IPS-15b (cell line): ENCODE results near the gene TIAM2.
"Not testable (repeated sequence)": the region's sequence is repeated elsewhere in the genome, so short reads cannot be mapped to it uniquely, and the experiment has no call there.

Source experiments
- H3K27me3 ChIP-seq: one replicate; pipeline ENCODE4 v1.6.1; 2013; ENCODE audit warnings: low read length; ENCODE audit not compliant: control insufficient read depth, insufficient read depth
- H3K36me3 ChIP-seq: one replicate; pipeline ENCODE4 v1.6.1; 2013; ENCODE audit warnings: low read length; ENCODE audit not compliant: control insufficient read depth, insufficient read depth
- H3K4me1 ChIP-seq: one replicate; pipeline ENCODE4 v1.6.1; 2013; ENCODE audit warnings: mild to moderate bottlenecking, low read length; ENCODE audit not compliant: control insufficient read depth, insufficient read depth
- H3K4me3 ChIP-seq: one replicate; pipeline ENCODE4 v1.5.1; 2013; ENCODE audit warnings: low read depth, low read length
- H3K9ac ChIP-seq: one replicate; pipeline ENCODE4 v1.6.1; 2013; ENCODE audit warnings: low read depth, mild to moderate bottlenecking, low read length
- H3K9me3 ChIP-seq: one replicate; pipeline ENCODE4 v1.6.1; 2013; ENCODE audit warnings: mild to moderate bottlenecking, low read length; ENCODE audit not compliant: control insufficient read depth, insufficient read depth

The TIAM2 gene

GRCh38 chr6:154966065-154966770 is 28.9 kb upstream of the TIAM2 start:
- not testable (repeated sequence) for H3K27me3 ChIP-seq, H3K36me3 ChIP-seq, H3K4me1 ChIP-seq, H3K4me3 ChIP-seq, H3K9ac ChIP-seq, H3K9me3 ChIP-seq

- H3K9ac ChIP-seq, result no peak overlapping the region
- H3K27me3 ChIP-seq, result no peaks in the 10 kb centered on the region
- H3K4me3 ChIP-seq, result no peak overlapping the region
- H3K9me3 ChIP-seq, result peaks cover 5% of the 10 kb centered on the region
- H3K36me3 ChIP-seq, result no peaks in the 10 kb centered on the region
- no peaks in the 10 kb centered on the region for H3K4me1 ChIP-seq
Measured at GRCh38 chr6:154969796-154970195, 25.3 kb upstream of the TIAM2 start.

GRCh38 chr6:154974485-154975149 is 20.5 kb upstream of the TIAM2 start:
- Histone ChIP-seq H3K9ac (no peak overlapping the region), H3K9me3 (no peaks in the 10 kb centered on the region), H3K4me3 (no peak overlapping the region), H3K4me1 (no peaks in the 10 kb centered on the region), H3K36me3 (no peaks in the 10 kb centered on the region), H3K27me3 (no peaks in the 10 kb centered on the region)

- H3K36me3 ChIP-seq, result no peaks in the 10 kb centered on the region
- no peaks in the 10 kb centered on the region for H3K27me3 ChIP-seq
- H3K9ac ChIP-seq, result no peak overlapping the region
- H3K9me3 ChIP-seq, result no peaks in the 10 kb centered on the region
- no peak overlapping the region for H3K4me3 ChIP-seq
- no peaks in the 10 kb centered on the region for H3K4me1 ChIP-seq
Measured at GRCh38 chr6:154977588-154977987, 17.5 kb upstream of the TIAM2 start.

- no peak overlapping the region for H3K9ac ChIP-seq
- H3K9me3 ChIP-seq, result no peaks in the 10 kb centered on the region
- no peaks in the 10 kb centered on the region for H3K36me3 ChIP-seq
- no peak overlapping the region for H3K4me3 ChIP-seq
- H3K27me3 ChIP-seq, result no peaks in the 10 kb centered on the region
- no peaks in the 10 kb centered on the region for H3K4me1 ChIP-seq
Measured at GRCh38 chr6:154980273-154981078, 14.6 kb upstream of the TIAM2 start.

GRCh38 chr6:154981079-154981870 is 13.8 kb upstream of the TIAM2 start:
- Histone ChIP-seq H3K4me3 (no peak overlapping the region), H3K36me3 (no peaks in the 10 kb centered on the region), H3K9me3 (no peaks in the 10 kb centered on the region), H3K4me1 (no peaks in the 10 kb centered on the region), H3K27me3 (no peaks in the 10 kb centered on the region), H3K9ac (no peak overlapping the region)

- Histone ChIP-seq H3K9ac (no peak overlapping the region), H3K4me3 (no peak overlapping the region)
Measured at GRCh38 chr6:154984146-154984545, 11.0 kb upstream of the TIAM2 start.

GRCh38 chr6:154986787-154987235 is 8.3 kb upstream of the TIAM2 start:
- Histone ChIP-seq H3K9ac (no peak overlapping the region), H3K4me1 (no peaks in the 10 kb centered on the region), H3K9me3 (no peaks in the 10 kb centered on the region), H3K27me3 (no peaks in the 10 kb centered on the region), H3K36me3 (no peaks in the 10 kb centered on the region), H3K4me3 (no peak overlapping the region)

More at GRCh38 chr6:154984146-154984545, 11.0 kb upstream of the TIAM2 start:
- Histone ChIP-seq H3K4me1 (no peaks in the 10 kb centered on the region), H3K9me3 (no peaks in the 10 kb centered on the region), H3K27me3 (no peaks in the 10 kb centered on the region), H3K36me3 (no peaks in the 10 kb centered on the region)

GRCh38 chr6:154989448-154989847 is 5.7 kb upstream of the TIAM2 start:
- no peaks in the 10 kb centered on the region for H3K4me1 ChIP-seq
- H3K4me3 ChIP-seq, result no peak overlapping the region
- H3K27me3 ChIP-seq, result peaks cover 3% of the 10 kb centered on the region
- no peaks in the 10 kb centered on the region for H3K9me3 ChIP-seq
- no peaks in the 10 kb centered on the region for H3K36me3 ChIP-seq
- H3K9ac ChIP-seq, result no peak overlapping the region

- Histone ChIP-seq H3K36me3 (no peaks in the 10 kb centered on the region), H3K9me3 (no peaks in the 10 kb centered on the region), H3K27me3 (peaks cover 3% of the 10 kb centered on the region), H3K4me3 (no peak overlapping the region), H3K4me1 (no peaks in the 10 kb centered on the region), H3K9ac (no peak overlapping the region)
Measured at GRCh38 chr6:154991207-154991606, 3.9 kb upstream of the TIAM2 start.

- Histone ChIP-seq H3K36me3 (no peaks in the 10 kb centered on the region), H3K4me3 (no peak overlapping the region), H3K9ac (no peak overlapping the region), H3K27me3 (peaks cover 7% of the 10 kb centered on the region), H3K9me3 (no peaks in the 10 kb centered on the region), H3K4me1 (no peaks in the 10 kb centered on the region)
Measured at GRCh38 chr6:154993026-154993425, 2.1 kb upstream of the TIAM2 start.
